HepG2 (cell line): ENCODE results near the gene RHBDD3. TPM values are rescaled to one million over a fixed set of nuclear protein-coding genes. Genes with fewer than 3 reads are reported as not detected.

ENCODE experiments used
- HDAC1 ChIP-seq: sonication (generic); formaldehyde crosslinking; IDR thresholded peaks from 2 replicates; pipeline ENCODE4 v1.5.1; 2020; ENCODE audit warnings: mild to moderate bottlenecking, missing genetic modification reagents
- PCBP1 ChIP-seq: fragments of 200-400 bp; formaldehyde crosslinking; IDR thresholded peaks from 2 replicates; pipeline ENCODE4 v1.6.1; 2017; ENCODE audit warnings: mild to moderate bottlenecking, low read depth, low read length, borderline replicate concordance
- SKI ChIP-seq: fragments of 450-650 bp; IDR thresholded peaks from one replicate; pipeline ENCODE4 v1.6.1; 2018; ENCODE audit warnings: mild to moderate bottlenecking; ENCODE audit not compliant: partially characterized antibody
- SOX5 ChIP-seq: IDR thresholded peaks from 2 replicates; pipeline ENCODE4 v1.6.1; 2016; ENCODE audit warnings: borderline replicate concordance
- TBX3 ChIP-seq: fragments of 450-650 bp; IDR thresholded peaks from 2 replicates; pipeline ENCODE4 v1.6.1; 2017; ENCODE audit warnings: antibody characterized with exemption, mild to moderate bottlenecking, inconsistent platforms, borderline replicate concordance
- YEATS4 ChIP-seq: sonication (generic); formaldehyde crosslinking; IDR thresholded peaks from 2 replicates; pipeline ENCODE4 v1.4.0; 2020; ENCODE audit warnings: missing genetic modification reagents, borderline replicate concordance
- ZNF331 ChIP-seq: sonication (generic); formaldehyde crosslinking; IDR thresholded peaks from 2 replicates; pipeline ENCODE4 v1.4.0; 2020; ENCODE audit warnings: missing genetic modification reagents
- ZNF674 ChIP-seq: sonication (generic); formaldehyde crosslinking; IDR thresholded peaks from 2 replicates; pipeline ENCODE4 v1.5.0; 2020; ENCODE audit warnings: low read depth, mild to moderate bottlenecking, missing genetic modification reagents
- ZNF850 ChIP-seq: sonication (generic); formaldehyde crosslinking; conservative IDR thresholded peaks from 2 replicates; pipeline ENCODE4 v1.9.0; 2021; ENCODE audit warnings: mild to moderate bottlenecking, missing genetic modification reagents
- polyA plus RNA-seq, 8 experiments: library from polyadenylated mRNA; depleted of rRNA in 3 of 8; stranded (reverse) in 7 of 8; unstranded in 1 of 8; fragments of >200 nt; fragmentation: Illumina TruSeq in 4 of 8; extraction: Trizol in 4 of 8; gene quantifications; 2 replicates each; pipeline versions ENCODE4 v1.2.1 to v1.2.3, GENCODE V29; 2011 to 2016; ENCODE audit warnings: low read depth in 4 of 8, missing spikeins in 1 of 8, mixed read lengths in 1 of 8; ENCODE audit not compliant: insufficient read depth in 1 of 8
- total RNA-seq, 5 experiments: library from RNA; depleted of rRNA; stranded (reverse); fragments of >200 nt; fragmentation: Illumina TruSeq; extraction: Trizol; gene quantifications; 2 replicates each; pipeline ENCODE4 v1.2.3, GENCODE V29; 2016; ENCODE audit warnings: low read depth in 1 of 5
- TF ChIP-seq, protein P1 (sequence below): sonication (generic); formaldehyde crosslinking; IDR thresholded peaks from 2 replicates; pipeline ENCODE4 v1.5.0; 2020; ENCODE audit warnings: mild to moderate bottlenecking, missing genetic modification reagents, borderline replicate concordance
- TF ChIP-seq, protein P2 (sequence below): sonication (generic); formaldehyde crosslinking; conservative IDR thresholded peaks from 2 replicates; pipeline ENCODE4 v1.8.0; 2022; ENCODE audit warnings: mild to moderate bottlenecking, moderate library complexity, missing genetic modification reagents
- TF ChIP-seq, protein P3 (sequence below): sonication (generic); formaldehyde crosslinking; IDR thresholded peaks from 2 replicates; pipeline ENCODE4 v1.5.0; 2020; ENCODE audit warnings: mild to moderate bottlenecking, missing genetic modification reagents, moderate library complexity
- TF ChIP-seq, protein P4 (sequence below): sonication (generic); formaldehyde crosslinking; IDR thresholded peaks from 2 replicates; pipeline ENCODE4 v1.4.0; 2020; ENCODE audit warnings: missing genetic modification reagents, borderline replicate concordance
- TF ChIP-seq, protein P5 (sequence below): IDR thresholded peaks from 2 replicates; pipeline ENCODE4 v1.6.1; 2012; ENCODE audit warnings: low read length, improper control_type of control experiment
- TF ChIP-seq, protein P6 (sequence below): sonication (generic); formaldehyde crosslinking; IDR thresholded peaks from 2 replicates; pipeline ENCODE4 v1.5.0; 2020; ENCODE audit warnings: mild to moderate bottlenecking, missing genetic modification reagents

Gene RHBDD3
- total and polyA plus RNA-seq, 2 of the 13 experiments (the other 11 are each of a cell fraction or from before 2014, with no cell fraction given) = 12.1 to 26.7 TPM

DNA sequence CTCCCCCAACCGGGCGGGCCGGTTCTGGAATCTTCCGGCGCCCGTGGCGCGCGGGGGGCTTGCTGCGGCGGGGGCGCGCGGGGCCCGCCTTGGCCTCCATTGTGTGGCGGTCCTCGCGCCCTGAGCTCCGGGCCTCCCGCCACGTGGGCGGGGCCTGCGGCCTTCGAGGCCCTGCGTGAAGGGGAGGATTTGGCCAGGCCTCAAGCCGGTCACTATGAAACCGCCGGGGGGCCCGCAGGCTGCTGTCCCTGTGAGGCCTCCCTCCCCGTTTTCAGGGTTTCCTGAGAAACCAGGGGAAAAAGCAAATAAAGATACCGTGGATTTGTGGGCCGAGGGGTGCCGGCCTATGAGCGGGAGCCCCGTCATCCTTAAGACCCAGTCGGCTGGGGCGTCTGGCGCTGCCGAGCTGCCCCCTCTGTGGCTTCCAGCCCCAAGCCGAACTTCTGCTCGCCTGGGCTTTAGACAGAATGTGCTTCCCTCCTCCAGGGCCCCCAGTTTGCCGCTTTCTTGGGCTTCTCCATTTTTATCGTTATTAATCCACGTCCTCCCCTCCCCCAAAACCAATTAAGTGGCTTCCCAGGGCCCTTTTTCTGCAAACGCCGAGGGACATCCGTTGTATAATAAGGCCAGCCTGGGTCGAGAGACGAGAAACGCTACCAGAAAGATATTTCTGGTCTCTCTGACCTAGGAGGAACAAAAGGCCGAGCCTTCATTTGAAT lies 889 bp upstream of the RHBDD3 start (continued):
- TF ChIP-seq, protein P1, sequence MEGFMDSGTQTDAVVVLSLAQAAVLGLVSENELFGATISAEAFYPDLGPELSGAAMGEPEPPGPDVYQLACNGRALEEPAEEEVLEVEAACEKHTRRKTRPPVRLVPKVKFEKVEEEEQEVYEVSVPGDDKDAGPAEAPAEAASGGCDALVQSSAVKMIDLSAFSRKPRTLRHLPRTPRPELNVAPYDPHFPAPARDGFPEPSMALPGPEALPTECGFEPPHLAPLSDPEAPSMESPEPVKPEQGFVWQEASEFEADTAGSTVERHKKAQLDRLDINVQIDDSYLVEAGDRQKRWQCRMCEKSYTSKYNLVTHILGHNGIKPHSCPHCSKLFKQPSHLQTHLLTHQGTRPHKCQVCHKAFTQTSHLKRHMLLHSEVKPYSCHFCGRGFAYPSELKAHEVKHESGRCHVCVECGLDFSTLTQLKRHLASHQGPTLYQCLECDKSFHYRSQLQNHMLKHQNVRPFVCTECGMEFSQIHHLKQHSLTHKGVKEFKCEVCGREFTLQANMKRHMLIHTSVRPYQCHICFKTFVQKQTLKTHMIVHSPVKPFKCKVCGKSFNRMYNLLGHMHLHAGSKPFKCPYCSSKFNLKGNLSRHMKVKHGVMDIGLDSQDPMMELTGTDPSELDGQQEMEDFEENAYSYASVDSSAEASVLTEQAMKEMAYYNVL (CRISPR knock-in tag) = no peak
- TF ChIP-seq ZNF331 (CRISPR knock-in tag) = no peak
- TF ChIP-seq SOX5 (CRISPR knock-in tag) = no peak
- TF ChIP-seq SKI = no peak
- no peak for TF ChIP-seq PCBP1
- no peak; the same call in 1 of the 2 replicates for TF ChIP-seq ZNF674 (CRISPR knock-in tag)
- TF ChIP-seq ZNF850 = no peak
- no peak for TF ChIP-seq TBX3
- TF ChIP-seq, protein P2, sequence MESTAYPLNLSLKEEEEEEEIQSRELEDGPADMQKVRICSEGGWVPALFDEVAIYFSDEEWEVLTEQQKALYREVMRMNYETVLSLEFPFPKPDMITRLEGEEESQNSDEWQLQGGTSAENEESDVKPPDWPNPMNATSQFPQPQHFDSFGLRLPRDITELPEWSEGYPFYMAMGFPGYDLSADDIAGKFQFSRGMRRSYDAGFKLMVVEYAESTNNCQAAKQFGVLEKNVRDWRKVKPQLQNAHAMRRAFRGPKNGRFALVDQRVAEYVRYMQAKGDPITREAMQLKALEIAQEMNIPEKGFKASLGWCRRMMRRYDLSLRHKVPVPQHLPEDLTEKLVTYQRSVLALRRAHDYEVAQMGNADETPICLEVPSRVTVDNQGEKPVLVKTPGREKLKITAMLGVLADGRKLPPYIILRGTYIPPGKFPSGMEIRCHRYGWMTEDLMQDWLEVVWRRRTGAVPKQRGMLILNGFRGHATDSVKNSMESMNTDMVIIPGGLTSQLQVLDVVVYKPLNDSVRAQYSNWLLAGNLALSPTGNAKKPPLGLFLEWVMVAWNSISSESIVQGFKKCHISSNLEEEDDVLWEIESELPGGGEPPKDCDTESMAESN (CRISPR knock-in tag) = no peak
- TF ChIP-seq, protein P3, sequence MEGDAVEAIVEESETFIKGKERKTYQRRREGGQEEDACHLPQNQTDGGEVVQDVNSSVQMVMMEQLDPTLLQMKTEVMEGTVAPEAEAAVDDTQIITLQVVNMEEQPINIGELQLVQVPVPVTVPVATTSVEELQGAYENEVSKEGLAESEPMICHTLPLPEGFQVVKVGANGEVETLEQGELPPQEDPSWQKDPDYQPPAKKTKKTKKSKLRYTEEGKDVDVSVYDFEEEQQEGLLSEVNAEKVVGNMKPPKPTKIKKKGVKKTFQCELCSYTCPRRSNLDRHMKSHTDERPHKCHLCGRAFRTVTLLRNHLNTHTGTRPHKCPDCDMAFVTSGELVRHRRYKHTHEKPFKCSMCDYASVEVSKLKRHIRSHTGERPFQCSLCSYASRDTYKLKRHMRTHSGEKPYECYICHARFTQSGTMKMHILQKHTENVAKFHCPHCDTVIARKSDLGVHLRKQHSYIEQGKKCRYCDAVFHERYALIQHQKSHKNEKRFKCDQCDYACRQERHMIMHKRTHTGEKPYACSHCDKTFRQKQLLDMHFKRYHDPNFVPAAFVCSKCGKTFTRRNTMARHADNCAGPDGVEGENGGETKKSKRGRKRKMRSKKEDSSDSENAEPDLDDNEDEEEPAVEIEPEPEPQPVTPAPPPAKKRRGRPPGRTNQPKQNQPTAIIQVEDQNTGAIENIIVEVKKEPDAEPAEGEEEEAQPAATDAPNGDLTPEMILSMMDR (CRISPR knock-in tag) = no peak
- TF ChIP-seq, protein P4, sequence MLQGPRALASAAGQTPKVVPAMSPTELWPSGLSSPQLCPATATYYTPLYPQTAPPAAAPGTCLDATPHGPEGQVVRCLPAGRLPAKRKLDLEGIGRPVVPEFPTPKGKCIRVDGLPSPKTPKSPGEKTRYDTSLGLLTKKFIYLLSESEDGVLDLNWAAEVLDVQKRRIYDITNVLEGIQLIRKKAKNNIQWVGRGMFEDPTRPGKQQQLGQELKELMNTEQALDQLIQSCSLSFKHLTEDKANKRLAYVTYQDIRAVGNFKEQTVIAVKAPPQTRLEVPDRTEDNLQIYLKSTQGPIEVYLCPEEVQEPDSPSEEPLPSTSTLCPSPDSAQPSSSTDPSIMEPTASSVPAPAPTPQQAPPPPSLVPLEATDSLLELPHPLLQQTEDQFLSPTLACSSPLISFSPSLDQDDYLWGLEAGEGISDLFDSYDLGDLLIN (CRISPR knock-in tag) = no peak
- TF ChIP-seq, protein P5, sequence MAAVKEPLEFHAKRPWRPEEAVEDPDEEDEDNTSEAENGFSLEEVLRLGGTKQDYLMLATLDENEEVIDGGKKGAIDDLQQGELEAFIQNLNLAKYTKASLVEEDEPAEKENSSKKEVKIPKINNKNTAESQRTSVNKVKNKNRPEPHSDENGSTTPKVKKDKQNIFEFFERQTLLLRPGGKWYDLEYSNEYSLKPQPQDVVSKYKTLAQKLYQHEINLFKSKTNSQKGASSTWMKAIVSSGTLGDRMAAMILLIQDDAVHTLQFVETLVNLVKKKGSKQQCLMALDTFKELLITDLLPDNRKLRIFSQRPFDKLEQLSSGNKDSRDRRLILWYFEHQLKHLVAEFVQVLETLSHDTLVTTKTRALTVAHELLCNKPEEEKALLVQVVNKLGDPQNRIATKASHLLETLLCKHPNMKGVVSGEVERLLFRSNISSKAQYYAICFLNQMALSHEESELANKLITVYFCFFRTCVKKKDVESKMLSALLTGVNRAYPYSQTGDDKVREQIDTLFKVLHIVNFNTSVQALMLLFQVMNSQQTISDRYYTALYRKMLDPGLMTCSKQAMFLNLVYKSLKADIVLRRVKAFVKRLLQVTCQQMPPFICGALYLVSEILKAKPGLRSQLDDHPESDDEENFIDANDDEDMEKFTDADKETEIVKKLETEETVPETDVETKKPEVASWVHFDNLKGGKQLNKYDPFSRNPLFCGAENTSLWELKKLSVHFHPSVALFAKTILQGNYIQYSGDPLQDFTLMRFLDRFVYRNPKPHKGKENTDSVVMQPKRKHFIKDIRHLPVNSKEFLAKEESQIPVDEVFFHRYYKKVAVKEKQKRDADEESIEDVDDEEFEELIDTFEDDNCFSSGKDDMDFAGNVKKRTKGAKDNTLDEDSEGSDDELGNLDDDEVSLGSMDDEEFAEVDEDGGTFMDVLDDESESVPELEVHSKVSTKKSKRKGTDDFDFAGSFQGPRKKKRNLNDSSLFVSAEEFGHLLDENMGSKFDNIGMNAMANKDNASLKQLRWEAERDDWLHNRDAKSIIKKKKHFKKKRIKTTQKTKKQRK = no peak
- TF ChIP-seq, protein P6, sequence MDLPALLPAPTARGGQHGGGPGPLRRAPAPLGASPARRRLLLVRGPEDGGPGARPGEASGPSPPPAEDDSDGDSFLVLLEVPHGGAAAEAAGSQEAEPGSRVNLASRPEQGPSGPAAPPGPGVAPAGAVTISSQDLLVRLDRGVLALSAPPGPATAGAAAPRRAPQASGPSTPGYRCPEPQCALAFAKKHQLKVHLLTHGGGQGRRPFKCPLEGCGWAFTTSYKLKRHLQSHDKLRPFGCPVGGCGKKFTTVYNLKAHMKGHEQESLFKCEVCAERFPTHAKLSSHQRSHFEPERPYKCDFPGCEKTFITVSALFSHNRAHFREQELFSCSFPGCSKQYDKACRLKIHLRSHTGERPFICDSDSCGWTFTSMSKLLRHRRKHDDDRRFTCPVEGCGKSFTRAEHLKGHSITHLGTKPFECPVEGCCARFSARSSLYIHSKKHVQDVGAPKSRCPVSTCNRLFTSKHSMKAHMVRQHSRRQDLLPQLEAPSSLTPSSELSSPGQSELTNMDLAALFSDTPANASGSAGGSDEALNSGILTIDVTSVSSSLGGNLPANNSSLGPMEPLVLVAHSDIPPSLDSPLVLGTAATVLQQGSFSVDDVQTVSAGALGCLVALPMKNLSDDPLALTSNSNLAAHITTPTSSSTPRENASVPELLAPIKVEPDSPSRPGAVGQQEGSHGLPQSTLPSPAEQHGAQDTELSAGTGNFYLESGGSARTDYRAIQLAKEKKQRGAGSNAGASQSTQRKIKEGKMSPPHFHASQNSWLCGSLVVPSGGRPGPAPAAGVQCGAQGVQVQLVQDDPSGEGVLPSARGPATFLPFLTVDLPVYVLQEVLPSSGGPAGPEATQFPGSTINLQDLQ (CRISPR knock-in tag) = no peak; the same call in 1 of the 2 replicates
- TF ChIP-seq HDAC1 (CRISPR knock-in tag) = no peak
- no peak; the same call in 1 of the 2 replicates for TF ChIP-seq YEATS4
